K562 (cell line): ENCODE measurements around the gene PPM1D. TPM values are rescaled to one million over a fixed set of nuclear protein-coding genes. Genes with fewer than 3 reads are reported as not detected.

Experiments
- ATAC-seq: fragments of 200-7000 bp; cut with Tn5 transposase; 3 replicates; pipeline ENCODE4 v1.9.1; 2020; ENCODE audit warnings: moderate library complexity
- BruUV-seq: library from RNA; stranded (reverse); fragments of 400-500 nt; replicated peaks from 2 replicates; lab custom pipeline; 2021; lab: Mats Ljungman, UMichigan
- CTCF ChIA-PET: fragments of 300-600 bp; formaldehyde crosslinking; extraction: SDS; loops from one replicate; lab custom pipeline; 2021; ENCODE audit warnings: low intra/inter-chr PET ratio; lab: Yijun Ruan, JAX
- POLR2A ChIA-PET: fragments of 300-600, 350-650 bp; sonication (Branson Sonifier 250); formaldehyde crosslinking; extraction: SDS; loops from one replicate; lab custom pipeline; 2021; ENCODE audit warnings: antibody characterized with exemption, inconsistent platforms; lab: Yijun Ruan, JAX
- DNase-seq, 4 experiments: peaks; one replicate each; pipeline versions ENCODE4 v3.0.0 to v3.0.0-alpha.2; 2011 to 2018; ENCODE audit warnings: low spot score in 3 of 4, mixed read lengths in 3 of 4; ENCODE audit errors: extremely low read depth in 1 of 4
- FAIRE-seq: peaks from 2 replicates; lab custom pipeline; 2011; peaks lifted over from hg19 to GRCh38; lab: Jason Lieb, UNC
- H2AFZ ChIP-seq: 2 replicates; pipeline ENCODE4 v1.6.0; 2011; ENCODE audit warnings: low read depth, low read length, control low read depth, inconsistent platforms
- H3K27ac ChIP-seq: fragments of 200-600 bp; 3 replicates; pipeline ENCODE4 v1.8.0; 2011; ENCODE audit warnings: low read depth, mild to moderate bottlenecking, control low read depth, inconsistent platforms, low read length, moderate library complexity, mixed read lengths; ENCODE audit errors: extremely low read depth
- H3K27me3 ChIP-seq, 2 experiments: fragments of 300-600 bp in 1 of 2; 2 replicates in 1 of 2; 3 replicates in 1 of 2; pipeline versions ENCODE4 v1.6.0 to v1.8.0; 2011; ENCODE audit warnings: inconsistent platforms in 2 of 2, low read length in 2 of 2, mild to moderate bottlenecking in 1 of 2, mixed read lengths in 1 of 2, moderate library complexity in 1 of 2; ENCODE audit not compliant: control insufficient read depth in 2 of 2, insufficient read depth in 2 of 2
- H3K36me3 ChIP-seq: fragments of 300-600 bp; 3 replicates; pipeline ENCODE4 v1.8.0; 2011; ENCODE audit warnings: mild to moderate bottlenecking, low read length, inconsistent platforms; ENCODE audit not compliant: control insufficient read depth, insufficient read depth
- H3K4me1 ChIP-seq, 2 experiments: fragments of 200-600 bp in 1 of 2; replicated peaks in 1 of 2; 2 replicates in 1 of 2; 3 replicates in 1 of 2; pipeline versions ENCODE4 v1.5.1 to v1.8.0; 2011; ENCODE audit warnings: inconsistent platforms in 2 of 2, low read length in 2 of 2, mild to moderate bottlenecking in 1 of 2, mixed read lengths in 1 of 2, moderate library complexity in 1 of 2; ENCODE audit not compliant: control insufficient read depth in 2 of 2, insufficient read depth in 2 of 2
- H3K4me2 ChIP-seq: 2 replicates; pipeline ENCODE4 v1.6.1; 2011; ENCODE audit warnings: low read length, control low read depth, inconsistent platforms, mixed read lengths; ENCODE audit not compliant: insufficient read depth
- H3K4me3 ChIP-seq: fragments of 200-600 bp; sonication (generic), shearing (Covaris generic); 2 replicates; pipeline ENCODE4 v1.5.1; 2016; ENCODE audit warnings: control low read depth, inconsistent platforms
- H3K79me2 ChIP-seq: fragments of 200-600 bp; 3 replicates; pipeline ENCODE4 v1.8.0; 2011; ENCODE audit warnings: low read length, inconsistent platforms; ENCODE audit not compliant: control insufficient read depth, insufficient read depth
- H3K9ac ChIP-seq, 2 experiments: 2 replicates each; pipeline versions ENCODE4 v1.6.0 to v1.6.1; 2011; ENCODE audit warnings: low read depth in 2 of 2, low read length in 2 of 2, control low read depth in 1 of 2, inconsistent platforms in 1 of 2, mild to moderate bottlenecking in 1 of 2, mixed read lengths in 1 of 2; ENCODE audit not compliant: insufficient read depth in 1 of 2
- H3K9me1 ChIP-seq: one replicate; pipeline ENCODE4 v1.6.0; 2011; ENCODE audit warnings: inconsistent platforms, mild to moderate bottlenecking, low read length, moderate library complexity; ENCODE audit not compliant: control insufficient read depth, insufficient read depth
- H3K9me3 ChIP-seq: replicated peaks from 2 replicates; pipeline ENCODE4 v1.5.1; 2011; ENCODE audit warnings: low read depth, low read length, inconsistent platforms; ENCODE audit not compliant: control insufficient read depth, insufficient read depth
- H4K20me1 ChIP-seq: replicated peaks from 2 replicates; pipeline ENCODE4 v1.6.1; 2011; ENCODE audit warnings: low read length, inconsistent platforms, mixed read lengths; ENCODE audit not compliant: control insufficient read depth, insufficient read depth
- JUN ChIP-seq, 2 experiments: sonication (generic) in 1 of 2; formaldehyde crosslinking in 1 of 2; IDR thresholded peaks; 2 replicates each; pipeline versions ENCODE4 v1.6.1 to v1.8.0; 2012 to 2022; ENCODE audit warnings: borderline replicate concordance in 2 of 2, mild to moderate bottlenecking in 2 of 2, improper control_type of control experiment in 1 of 2, low read depth in 1 of 2, low read length in 1 of 2, missing genetic modification reagents in 1 of 2
- MCM7 ChIP-seq, 2 experiments: fragments of 450-650 bp; IDR thresholded peaks; 2 replicates each; pipeline ENCODE4 v1.6.1; 2016 to 2018
- RBM25 ChIP-seq: fragments of 200-400 bp; formaldehyde crosslinking; IDR thresholded peaks from 2 replicates; pipeline ENCODE4 v1.6.1; 2018; ENCODE audit warnings: low read length, low read depth, moderate library complexity; ENCODE audit not compliant: severe bottlenecking
- STAG1 ChIP-seq: sonication (generic); formaldehyde crosslinking; IDR thresholded peaks from 2 replicates; pipeline ENCODE4 v1.5.0; 2020; ENCODE audit warnings: missing genetic modification reagents, borderline replicate concordance
- THRAP3 ChIP-seq: fragments of 450-650 bp; IDR thresholded peaks from 2 replicates; pipeline ENCODE4 v1.6.1; 2016; ENCODE audit warnings: mild to moderate bottlenecking, inconsistent platforms, borderline replicate concordance
- ZBTB11 ChIP-seq, 3 experiments: fragments of 200-800 bp in 1 of 3; fragments of 250-450 bp in 1 of 3; fragments of 450-650 bp in 1 of 3; sonication (Bioruptor Pico) in 1 of 3; sonication (Bioruptor generic) in 1 of 3; formaldehyde crosslinking in 1 of 3; IDR thresholded peaks; 2 replicates each; pipeline versions ENCODE4 v1.6.1 to v1.8.0; 2016 to 2022; ENCODE audit warnings: mild to moderate bottlenecking in 2 of 3, missing genetic modification characterization in 2 of 3, missing compliant biosample characterization in 1 of 3, moderate library complexity in 1 of 3
- ZNF407 ChIP-seq: fragments of 450-650 bp; IDR thresholded peaks from 2 replicates; pipeline ENCODE4 v1.6.1; 2016; ENCODE audit warnings: low read depth
- ZNF76 ChIP-seq: fragments of 250-450 bp; sonication (Bioruptor Pico); IDR thresholded peaks from 2 replicates; pipeline ENCODE4 v1.4.0; 2020; ENCODE audit warnings: mild to moderate bottlenecking, moderate library complexity, borderline replicate concordance
- WGBS: fragments of 100-300 bp; shearing (Covaris generic); methylation state at CpG from one replicate; pipeline ENCODE4 v1.1.6; 2016; ENCODE audit warnings: low coverage, mixed read lengths; ENCODE audit not compliant: insufficient coverage; ENCODE audit errors: missing lambda C conversion rate; 5-methylcytosine and 5-hydroxymethylcytosine counted together
- in situ Hi-C: fragments of 300-500 bp; cut with MboI; formaldehyde crosslinking; loops from 4 replicates; pipeline ENCODE4 v1.15.0; 2018; ENCODE audit warnings: inconsistent platforms, mixed read lengths
- intact Hi-C: fragments of 100-400 bp; cut with micrococcal nuclease; formaldehyde crosslinking; loops from 2 replicates; pipeline ENCODE4 v1.14.2; 2022
- polyA plus RNA-seq, 8 experiments: library from polyadenylated mRNA; depleted of rRNA in 4 of 8; stranded (reverse) in 5 of 8; unstranded in 3 of 8; fragments of >200 nt; fragmentation: Nextera tagmentation in 2 of 8; fragmentation: Illumina TruSeq in 1 of 8; extraction: Ambion mirVana in 2 of 8; extraction: Trizol in 1 of 8; gene quantifications; 2 replicates each; pipeline versions ENCODE4 v1.2.1 to v1.2.3, GENCODE V29; 2011 to 2014; ENCODE audit warnings: inconsistent platforms in 1 of 8, missing spikeins in 1 of 8
- total RNA-seq, 7 experiments: library from RNA; depleted of rRNA in 6 of 7; stranded (reverse); fragments of >200 nt in 6 of 7; fragmentation: Illumina TruSeq in 2 of 7; extraction: Trizol in 2 of 7; gene quantifications; 2 replicates each; pipeline versions ENCODE4 v1.2.1 to v1.2.3, GENCODE V29; 2011 to 2021; ENCODE audit warnings: low replicate concordance in 1 of 7

Gene PPM1D
- total and polyA plus RNA-seq, 9 of the 15 experiments (the other 6 are each of a cell fraction or from before 2014, with no cell fraction given) = 2.1 to 19.0 (median 7.8) TPM

GRCh38 chr17:60652454-60653247 lies 52.7 kb downstream of the PPM1D start:
- H3K4me3 ChIP-seq = no peak overlapping the region
- DNase-seq (no peak), FAIRE-seq (no peak)
- no peaks in the 10 kb centered on the region for H3K9me3 ChIP-seq
- WGBS = 79% methylated on average over 1 of the region's 2 CpGs
- no peak overlapping the region for H3K4me2 ChIP-seq
- POLR2A ChIA-PET = interaction anchor here (0.9 kb wide), 1 partner anchor 25 kb away, joined by 3 read pairs; the partner anchor contains the start of gene BCAS3
- no peaks in the 10 kb centered on the region for H3K27me3 ChIP-seq
- in situ Hi-C loops = no loop called here
- TF ChIP-seq ZBTB11 (CRISPR knock-in tag; IDR thresholded peaks at IDR 0.05) = peak in 1 of 3 experiments; percentile 50; a peak in 1 of 6 replicates
- no peak for TF ChIP-seq MCM7 (IDR thresholded peaks at IDR 0.05)
- TF ChIP-seq JUN (IDR thresholded peaks at IDR 0.05; ENCODE audit: borderline replicate concordance, low read depth, low read length) = no peak
- no peak for TF ChIP-seq JUN (CRISPR knock-in tag; IDR thresholded peaks at IDR 0.05; ENCODE audit: borderline replicate concordance)
- TF ChIP-seq RBM25 = peak; percentile 34
- no peak for TF ChIP-seq THRAP3
- no peak for TF ChIP-seq ZNF76 (CRISPR knock-in tag)
- TF ChIP-seq STAG1 (CRISPR knock-in tag) = no peak
- TF ChIP-seq ZNF407 = no peak
- TF ChIP-seq, all 486 proteins: peak for 2
- Histone ChIP-seq H3K36me3 (peaks cover 43% of the 10 kb centered on the region), H3K9me1 (no peaks in the 10 kb centered on the region), H3K9ac (no peak overlapping the region), H4K20me1 (no peaks in the 10 kb centered on the region), H3K4me1 (no peaks in the 10 kb centered on the region), H3K79me2 (peaks cover 16% of the 10 kb centered on the region), H3K27ac (no peak overlapping the region), H2AFZ (no peak overlapping the region)
- CTCF ChIA-PET = interaction anchor here (0.6 kb wide), 1 partner anchor 1167 kb away, joined by 3 read pairs; no protein-coding TSS in a partner anchor
- no peak for ATAC-seq
- no TSS peak for BruUV-seq
- intact Hi-C loops = no loop called here
